ENCODE measurements around the gene GPSM1. TPM values are rescaled to one million over a fixed set of nuclear protein-coding genes. Genes with fewer than 3 reads are reported as not detected.

GPSM1 gene
- total and polyA plus RNA-seq, 4 donors: 6.9 to 53.7 (median 25.8) TPM

- H3K27ac ChIP-seq (ENCODE audit: low read depth in 1 of 2, low read length in 2 of 2): no peak overlapping the region
- no peaks in the 10 kb centered on the region for H3K9me3 ChIP-seq (ENCODE audit: control insufficient read depth, low read length)
- 45 to 46% methylated on average over 17 to 21 of the region's 21 CpGs for WGBS, 2 donors
- intact Hi-C loops (cut with DNase I): loop anchor here in 1 of 2 donors (10.0 kb wide), 1 partner anchor 113 kb away; no protein-coding TSS in a partner anchor
- H3K27me3 ChIP-seq (ENCODE audit: control insufficient read depth in 1 of 2, insufficient read depth in 2 of 2, low read length in 1 of 2): no peaks in the 10 kb centered on the region
- H3K4me1 ChIP-seq (ENCODE audit: control insufficient read depth in 1 of 2, insufficient read depth in 2 of 2, low read length in 2 of 2): no peaks in the 10 kb centered on the region
- ATAC-seq (ENCODE audit: low FRiP score) (no peak), DNase-seq (no peak)
- no peak overlapping the region for H3K4me3 ChIP-seq (ENCODE audit: low read length in 2 of 2)
- no peaks in the 10 kb centered on the region for H3K36me3 ChIP-seq (ENCODE audit: control insufficient read depth in 1 of 2, insufficient read depth in 2 of 2, low read length in 1 of 2)
Measured at GRCh38 chr9:136287960-136288753, 39.2 kb upstream of the GPSM1 start.

- no peaks in the 10 kb centered on the region for H3K9me3 ChIP-seq (ENCODE audit: control insufficient read depth, low read length)
- H3K4me3 ChIP-seq (ENCODE audit: low read length in 2 of 2): no peak overlapping the region
- intact Hi-C loops (cut with DNase I): loop anchor here in 1 of 2 donors (10.0 kb wide), 1 partner anchor 115 kb away; no protein-coding TSS in a partner anchor
- 90 to 93% methylated on average over 29 to 30 of the region's 30 CpGs for WGBS, 2 donors
- no peaks in the 10 kb centered on the region for H3K27me3 ChIP-seq (ENCODE audit: control insufficient read depth in 1 of 2, insufficient read depth in 2 of 2, low read length in 1 of 2)
- no peak overlapping the region for H3K27ac ChIP-seq (ENCODE audit: low read depth in 1 of 2, low read length in 2 of 2)
- ATAC-seq (ENCODE audit: low FRiP score): no peak
- no peak for DNase-seq
- no peaks in the 10 kb centered on the region for H3K4me1 ChIP-seq (ENCODE audit: control insufficient read depth in 1 of 2, insufficient read depth in 2 of 2, low read length in 2 of 2)
- no peaks in the 10 kb centered on the region for H3K36me3 ChIP-seq (ENCODE audit: control insufficient read depth in 1 of 2, insufficient read depth in 2 of 2, low read length in 1 of 2)
Measured at GRCh38 chr9:136289651-136290507, 37.5 kb upstream of the GPSM1 start.

GRCh38 chr9:136290508-136291000, 36.8 kb upstream of the GPSM1 start:
- Histone ChIP-seq H3K27ac (ENCODE audit: low read depth in 1 of 2, low read length in 2 of 2) (no peak overlapping the region), H3K4me1 (ENCODE audit: control insufficient read depth in 1 of 2, insufficient read depth in 2 of 2, low read length in 2 of 2) (no peaks in the 10 kb centered on the region), H3K36me3 (ENCODE audit: control insufficient read depth in 1 of 2, insufficient read depth in 2 of 2, low read length in 1 of 2) (no peaks in the 10 kb centered on the region), H3K4me3 (ENCODE audit: low read length in 2 of 2) (no peak overlapping the region), H3K9me3 (ENCODE audit: control insufficient read depth, low read length) (no peaks in the 10 kb centered on the region), H3K27me3 (ENCODE audit: control insufficient read depth in 1 of 2, insufficient read depth in 2 of 2, low read length in 1 of 2) (no peaks in the 10 kb centered on the region)
- WGBS, 2 donors: 91 to 92% methylated on average over 31 of the region's 31 CpGs
- DNase-seq (no peak), ATAC-seq (ENCODE audit: low FRiP score) (no peak)
- intact Hi-C loops (cut with DNase I): no loop called here

GRCh38 chr9:136291306-136292025, 35.9 kb upstream of the GPSM1 start:
- Histone ChIP-seq H3K4me1 (ENCODE audit: control insufficient read depth in 1 of 2, insufficient read depth in 2 of 2, low read length in 2 of 2) (no peaks in the 10 kb centered on the region), H3K27ac (ENCODE audit: low read depth in 1 of 2, low read length in 2 of 2) (no peak overlapping the region), H3K4me3 (ENCODE audit: low read length in 2 of 2) (no peak overlapping the region), H3K9me3 (ENCODE audit: control insufficient read depth, low read length) (no peaks in the 10 kb centered on the region), H3K36me3 (ENCODE audit: control insufficient read depth in 1 of 2, insufficient read depth in 2 of 2, low read length in 1 of 2) (no peaks in the 10 kb centered on the region), H3K27me3 (ENCODE audit: control insufficient read depth in 1 of 2, insufficient read depth in 2 of 2, low read length in 1 of 2) (no peaks in the 10 kb centered on the region)
- 81 to 86% methylated on average over 22 of the region's 22 CpGs for WGBS, 2 donors
- DNase-seq (no peak), ATAC-seq (ENCODE audit: low FRiP score) (no peak)
- intact Hi-C loops (cut with DNase I): no loop called here

GRCh38 chr9:136292026-136292538, 35.3 kb upstream of the GPSM1 start:
- Histone ChIP-seq H3K4me1 (ENCODE audit: control insufficient read depth in 1 of 2, insufficient read depth in 2 of 2, low read length in 2 of 2) (no peaks in the 10 kb centered on the region), H3K9me3 (ENCODE audit: control insufficient read depth, low read length) (no peaks in the 10 kb centered on the region), H3K27ac (ENCODE audit: low read depth in 1 of 2, low read length in 2 of 2) (no peak overlapping the region), H3K27me3 (ENCODE audit: control insufficient read depth in 1 of 2, insufficient read depth in 2 of 2, low read length in 1 of 2) (no peaks in the 10 kb centered on the region), H3K36me3 (ENCODE audit: control insufficient read depth in 1 of 2, insufficient read depth in 2 of 2, low read length in 1 of 2) (no peaks in the 10 kb centered on the region), H3K4me3 (ENCODE audit: low read length in 2 of 2) (no peak overlapping the region)
- ATAC-seq (ENCODE audit: low FRiP score): no peak
- no peak for DNase-seq
- 82 to 84% methylated on average over 19 of the region's 19 CpGs for WGBS, 2 donors
- intact Hi-C loops (cut with DNase I): no loop called here

GRCh38 chr9:136292591-136293448, 34.5 kb upstream of the GPSM1 start:
- DNase-seq (no peak), ATAC-seq (ENCODE audit: low FRiP score) (no peak)
- Histone ChIP-seq H3K27me3 (ENCODE audit: control insufficient read depth in 1 of 2, insufficient read depth in 2 of 2, low read length in 1 of 2) (no peaks in the 10 kb centered on the region), H3K36me3 (ENCODE audit: control insufficient read depth in 1 of 2, insufficient read depth in 2 of 2, low read length in 1 of 2) (no peaks in the 10 kb centered on the region), H3K4me3 (ENCODE audit: low read length in 2 of 2) (no peak overlapping the region), H3K27ac (ENCODE audit: low read depth in 1 of 2, low read length in 2 of 2) (no peak overlapping the region), H3K4me1 (ENCODE audit: control insufficient read depth in 1 of 2, insufficient read depth in 2 of 2, low read length in 2 of 2) (no peaks in the 10 kb centered on the region), H3K9me3 (ENCODE audit: control insufficient read depth, low read length) (no peaks in the 10 kb centered on the region)
- WGBS, 2 donors: 77 to 78% methylated on average over 34 of the region's 34 CpGs
- intact Hi-C loops (cut with DNase I): no loop called here

- WGBS, 2 donors: 83 to 84% methylated on average over 14 of the region's 14 CpGs
- no peaks in the 10 kb centered on the region for H3K9me3 ChIP-seq (ENCODE audit: control insufficient read depth, low read length)
- intact Hi-C loops (cut with DNase I): no loop called here
- H3K36me3 ChIP-seq (ENCODE audit: control insufficient read depth in 1 of 2, insufficient read depth in 2 of 2, low read length in 1 of 2): no peaks in the 10 kb centered on the region
- H3K4me1 ChIP-seq (ENCODE audit: control insufficient read depth in 1 of 2, insufficient read depth in 2 of 2, low read length in 2 of 2): no peaks in the 10 kb centered on the region
- no peak overlapping the region for H3K4me3 ChIP-seq (ENCODE audit: low read length in 2 of 2)
- no peak overlapping the region for H3K27ac ChIP-seq (ENCODE audit: low read depth in 1 of 2, low read length in 2 of 2)
- no peak for DNase-seq
- no peaks in the 10 kb centered on the region for H3K27me3 ChIP-seq (ENCODE audit: control insufficient read depth in 1 of 2, insufficient read depth in 2 of 2, low read length in 1 of 2)
- no peak for ATAC-seq (ENCODE audit: low FRiP score)
Measured at GRCh38 chr9:136293476-136294077, 33.8 kb upstream of the GPSM1 start.
